ENCODE data around the gene TIMM44.

The TIMM44 gene

DNA sequence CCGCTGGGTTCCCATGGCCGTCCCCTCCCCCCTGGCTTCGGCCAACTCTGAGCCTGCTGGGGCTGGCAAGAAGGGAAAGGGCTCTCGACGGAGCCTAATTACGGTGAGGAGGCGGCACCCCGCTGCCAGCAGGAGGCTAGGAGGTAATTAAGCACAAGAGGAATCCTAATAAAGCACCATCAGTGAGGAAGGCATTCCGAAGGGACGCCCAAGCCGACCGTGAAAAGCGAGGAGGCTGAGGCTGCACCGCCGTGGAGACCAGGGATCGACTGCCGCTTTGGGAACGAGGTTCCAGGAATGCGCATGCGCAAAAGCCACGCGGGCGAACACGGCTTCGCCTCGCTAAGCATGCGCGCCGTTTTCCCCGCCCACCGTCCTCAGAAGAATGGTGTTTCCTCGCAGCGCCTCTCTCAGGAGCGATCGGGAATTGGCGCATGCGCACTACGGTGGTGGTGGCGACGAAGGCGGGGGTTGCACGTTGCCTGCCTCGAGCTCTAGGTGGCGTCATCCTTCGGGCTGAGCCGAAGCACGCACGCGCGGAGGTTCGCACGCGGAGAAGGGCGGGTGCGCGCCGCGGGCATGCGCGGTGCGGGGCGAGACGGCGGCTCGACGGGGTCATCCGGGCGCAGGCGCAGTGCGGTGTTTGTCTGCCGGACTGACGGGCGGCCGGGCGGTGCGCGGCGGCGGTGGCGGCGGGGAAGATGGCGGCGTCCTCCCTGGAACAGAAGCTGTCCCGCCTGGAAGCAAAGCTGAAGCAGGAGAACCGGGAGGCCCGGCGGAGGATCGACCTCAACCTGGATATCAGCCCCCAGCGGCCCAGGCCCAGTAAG lies 40.0 kb downstream of the TIMM44 start, which contains the start of gene MAP2K7:
Gene MAP2K7 (plus strand): TSS at position 634 of the 830 bp plus-strand sequence. CDS start 68 bp downstream, at position 702.
- Histone ChIP-seq H3K27me3 (no peaks in the 10 kb centered on the region), H3K9me3 (no peaks in the 10 kb centered on the region), H3K36me3 (peaks cover 6% of the 10 kb centered on the region), H3K4me1 (no peaks in the 10 kb centered on the region), H3K4me3 (ENCODE audit: low read depth, low read length) (peak within 1 kb of the TSS; percentile 82)
- peak; percentile 100 for DNase-seq
- TF ChIP-seq, protein P1, sequence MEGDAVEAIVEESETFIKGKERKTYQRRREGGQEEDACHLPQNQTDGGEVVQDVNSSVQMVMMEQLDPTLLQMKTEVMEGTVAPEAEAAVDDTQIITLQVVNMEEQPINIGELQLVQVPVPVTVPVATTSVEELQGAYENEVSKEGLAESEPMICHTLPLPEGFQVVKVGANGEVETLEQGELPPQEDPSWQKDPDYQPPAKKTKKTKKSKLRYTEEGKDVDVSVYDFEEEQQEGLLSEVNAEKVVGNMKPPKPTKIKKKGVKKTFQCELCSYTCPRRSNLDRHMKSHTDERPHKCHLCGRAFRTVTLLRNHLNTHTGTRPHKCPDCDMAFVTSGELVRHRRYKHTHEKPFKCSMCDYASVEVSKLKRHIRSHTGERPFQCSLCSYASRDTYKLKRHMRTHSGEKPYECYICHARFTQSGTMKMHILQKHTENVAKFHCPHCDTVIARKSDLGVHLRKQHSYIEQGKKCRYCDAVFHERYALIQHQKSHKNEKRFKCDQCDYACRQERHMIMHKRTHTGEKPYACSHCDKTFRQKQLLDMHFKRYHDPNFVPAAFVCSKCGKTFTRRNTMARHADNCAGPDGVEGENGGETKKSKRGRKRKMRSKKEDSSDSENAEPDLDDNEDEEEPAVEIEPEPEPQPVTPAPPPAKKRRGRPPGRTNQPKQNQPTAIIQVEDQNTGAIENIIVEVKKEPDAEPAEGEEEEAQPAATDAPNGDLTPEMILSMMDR (IDR thresholded peaks at IDR 0.05; ENCODE audit: low read depth, low read length), result peak; percentile 49

DNA sequence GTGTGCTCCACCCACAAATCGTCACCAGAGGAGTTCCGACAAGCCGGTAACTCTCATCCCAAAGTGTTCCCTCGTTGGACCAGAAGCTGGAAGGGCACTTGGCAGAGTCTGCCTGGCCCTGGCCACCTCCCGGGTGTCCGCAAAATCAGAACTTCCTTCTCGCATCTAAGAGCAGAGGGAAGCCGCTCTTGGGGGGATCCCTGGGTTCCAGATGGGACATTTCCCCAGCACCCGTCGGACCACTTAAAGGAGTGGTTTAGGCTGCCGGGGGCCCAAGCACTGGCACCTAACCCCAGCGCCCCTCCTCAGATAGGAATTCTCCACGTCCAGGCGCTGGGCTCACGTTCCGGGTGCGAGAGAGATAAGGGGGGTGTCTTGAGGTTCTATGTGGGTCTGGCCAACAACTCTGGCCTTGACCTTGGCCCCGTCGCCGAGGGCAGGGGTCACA lies 40.6 kb downstream of the TIMM44 start:
- Histone ChIP-seq H3K9me3 (no peaks in the 10 kb centered on the region), H3K27me3 (no peaks in the 10 kb centered on the region), H3K4me1 (no peaks in the 10 kb centered on the region), H3K4me3 (ENCODE audit: low read depth, low read length) (peak overlapping the region; percentile 82), H3K36me3 (peaks cover 6% of the 10 kb centered on the region)
- DNase-seq, result no peak
- TF ChIP-seq, protein P1 (IDR thresholded peaks at IDR 0.05; ENCODE audit: low read depth, low read length), result no peak

DNA sequence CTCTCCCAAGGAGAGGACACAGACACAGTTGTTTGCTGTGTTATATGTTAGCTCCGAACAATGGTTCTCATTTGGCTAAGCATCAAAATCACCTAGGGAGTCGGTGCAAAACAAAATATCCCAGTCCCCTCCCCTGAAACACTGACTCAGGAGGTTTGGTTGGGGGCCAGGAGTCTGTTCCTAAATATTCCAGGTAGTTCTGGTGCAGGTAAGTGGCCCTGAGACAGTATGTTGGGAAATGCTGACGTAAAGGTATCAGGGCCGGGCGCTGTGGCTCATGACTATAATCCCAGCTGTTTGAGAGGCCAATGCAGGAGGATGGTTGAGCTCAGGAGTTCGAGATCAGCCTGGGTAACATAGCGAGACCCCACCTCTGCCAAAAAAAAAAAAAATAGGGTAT lies 42.1 kb downstream of the TIMM44 start:
- Histone ChIP-seq H3K27me3 (no peaks in the 10 kb centered on the region), H3K36me3 (peaks cover 5% of the 10 kb centered on the region), H3K4me3 (ENCODE audit: low read depth, low read length) (no peak overlapping the region), H3K4me1 (no peaks in the 10 kb centered on the region), H3K9me3 (no peaks in the 10 kb centered on the region)
- DNase-seq, result no peak
- TF ChIP-seq, protein P1 (IDR thresholded peaks at IDR 0.05; ENCODE audit: low read depth, low read length), result no peak

DNA sequence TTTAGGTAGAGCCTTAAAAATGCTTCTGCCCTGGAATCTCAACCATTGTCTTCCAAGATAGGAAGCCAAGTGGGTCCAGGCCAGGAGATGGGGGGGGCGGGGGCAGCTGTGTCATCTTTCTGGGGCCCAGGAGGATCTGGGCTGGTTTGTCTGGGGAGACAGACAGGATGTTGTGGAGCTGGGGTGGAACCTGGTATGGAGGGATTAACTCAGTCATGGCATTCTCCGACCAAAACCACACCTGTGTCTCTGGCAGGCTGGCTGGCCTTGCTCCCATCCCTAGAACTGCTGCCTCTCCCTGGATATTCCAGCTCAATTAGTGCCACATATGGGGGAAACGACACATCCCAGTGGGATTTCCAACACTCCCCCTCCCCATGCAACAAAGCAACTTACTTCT lies 42.5 kb downstream of the TIMM44 start:
- Histone ChIP-seq H3K4me1 (no peaks in the 10 kb centered on the region), H3K36me3 (peaks cover 2% of the 10 kb centered on the region), H3K4me3 (ENCODE audit: low read depth, low read length) (no peak overlapping the region), H3K9me3 (no peaks in the 10 kb centered on the region), H3K27me3 (no peaks in the 10 kb centered on the region)
- TF ChIP-seq, protein P1 (IDR thresholded peaks at IDR 0.05; ENCODE audit: low read depth, low read length), result no peak
- no peak for DNase-seq

DNA sequence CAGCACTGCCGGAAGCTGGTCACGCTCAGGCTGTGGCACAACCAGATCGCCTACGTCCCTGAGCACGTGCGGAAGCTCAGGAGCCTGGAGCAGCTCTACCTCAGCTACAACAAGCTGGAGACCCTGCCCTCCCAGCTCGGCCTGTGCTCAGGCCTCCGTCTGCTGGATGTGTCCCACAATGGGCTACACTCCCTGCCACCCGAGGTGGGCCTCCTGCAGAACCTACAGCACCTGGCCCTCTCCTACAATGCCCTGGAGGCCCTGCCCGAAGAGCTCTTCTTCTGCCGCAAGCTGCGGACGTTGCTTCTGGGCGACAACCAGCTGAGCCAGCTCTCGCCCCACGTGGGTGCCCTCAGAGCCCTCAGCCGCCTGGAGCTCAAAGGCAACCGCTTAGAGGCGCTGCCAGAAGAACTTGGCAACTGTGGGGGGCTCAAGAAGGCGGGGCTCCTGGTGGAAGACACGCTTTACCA lies 43.0 kb downstream of the TIMM44 start:
- TF ChIP-seq, protein P1 (IDR thresholded peaks at IDR 0.05; ENCODE audit: low read depth, low read length), result no peak
- DNase-seq, result no peak
- Histone ChIP-seq H3K27me3 (no peaks in the 10 kb centered on the region), H3K36me3 (no peaks in the 10 kb centered on the region), H3K4me1 (no peaks in the 10 kb centered on the region), H3K9me3 (no peaks in the 10 kb centered on the region), H3K4me3 (ENCODE audit: low read depth, low read length) (no peak overlapping the region)
